SKM-1 (cell line): ENCODE results near the gene ITGB4.
A peak's percentile ranks its signal among the peaks of the same experiment; 100 is the strongest.
"Not testable (repeated sequence)": the region's sequence is repeated elsewhere in the genome, so short reads cannot be mapped to it uniquely, and the experiment has no call there.

Experiments
- DNase-seq: peaks from one replicate; lab custom pipeline; 2025; ENCODE audit not compliant: unreplicated experiment; lab: John Stamatoyannopoulos, UW

ITGB4 gene

DNA sequence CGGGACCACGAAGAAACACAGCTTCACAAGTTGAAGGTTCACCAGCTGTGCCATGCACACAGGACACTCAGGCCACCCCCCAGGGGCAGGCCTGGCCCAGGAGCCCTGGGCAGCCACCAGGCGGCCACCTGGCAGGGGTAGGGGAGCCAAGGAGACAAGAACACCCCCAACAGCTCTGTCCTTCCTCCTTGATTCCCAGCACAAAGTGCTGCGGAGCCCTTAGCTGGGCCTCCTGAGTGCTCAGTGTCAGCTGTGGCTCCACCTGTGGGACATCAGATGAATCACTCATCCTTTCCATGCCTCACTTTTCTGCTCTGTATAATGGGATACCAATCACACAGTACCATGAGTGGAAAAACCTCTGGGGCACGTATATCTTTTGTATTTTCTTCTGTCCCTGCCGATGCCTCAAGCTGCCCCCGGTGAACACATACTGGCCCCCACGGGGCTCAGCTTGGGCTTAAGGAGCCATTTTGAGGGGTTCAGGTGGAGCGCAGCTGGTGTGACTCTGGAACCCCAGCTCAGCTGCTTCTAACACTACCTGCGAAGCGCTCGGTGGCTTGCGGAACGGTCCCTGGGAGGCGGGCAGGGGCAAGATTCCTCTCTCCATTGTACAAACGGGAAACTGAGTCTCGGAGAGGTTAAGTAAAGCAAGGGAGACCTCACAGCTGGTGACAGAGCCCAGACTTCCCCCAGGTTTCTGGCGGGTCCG, 31.7 kb downstream of the ITGB4 start:
- DNase-seq: no peak

DNA sequence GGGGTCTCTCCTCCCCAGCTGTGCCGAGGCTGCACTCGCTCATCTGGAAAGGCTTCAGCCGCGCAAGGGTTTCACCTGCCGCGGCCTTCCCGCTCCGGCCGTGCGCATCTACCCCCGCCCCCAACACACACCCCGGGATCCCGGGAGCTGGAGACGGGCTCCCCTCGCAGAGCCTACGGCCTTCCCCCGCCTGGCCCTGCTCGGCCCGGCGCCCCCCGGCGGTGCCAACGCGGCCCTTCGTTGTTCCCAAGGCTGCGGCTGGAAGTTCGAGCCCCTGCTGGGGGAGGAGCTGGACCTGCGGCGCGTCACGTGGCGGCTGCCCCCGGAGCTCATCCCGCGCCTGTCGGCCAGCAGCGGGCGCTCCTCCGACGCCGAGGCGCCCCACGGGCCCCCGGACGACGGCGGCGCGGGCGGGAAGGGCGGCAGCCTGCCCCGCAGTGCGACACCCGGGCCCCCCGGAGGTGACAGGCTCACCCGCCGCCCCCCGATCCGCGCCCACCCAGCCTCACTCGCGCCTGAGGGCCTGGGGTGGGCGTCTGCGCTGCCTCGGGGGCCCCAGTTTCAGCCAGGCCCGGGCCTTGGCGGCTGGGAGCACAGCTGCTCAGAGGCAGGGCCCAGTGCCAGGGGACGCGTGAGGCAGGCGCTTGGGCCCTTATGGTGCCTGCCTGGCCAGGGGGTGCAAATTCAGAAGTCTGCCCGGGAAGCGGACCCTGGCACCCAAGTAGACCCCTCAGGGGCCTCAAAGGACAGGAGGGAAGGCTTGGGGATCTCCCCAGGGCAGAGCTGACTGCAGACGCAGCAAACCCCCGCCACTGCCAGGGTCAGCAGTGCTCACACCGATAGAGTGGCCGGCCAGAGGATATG, 32.5 kb downstream of the ITGB4 start:
- peak; percentile 40 for DNase-seq

DNA sequence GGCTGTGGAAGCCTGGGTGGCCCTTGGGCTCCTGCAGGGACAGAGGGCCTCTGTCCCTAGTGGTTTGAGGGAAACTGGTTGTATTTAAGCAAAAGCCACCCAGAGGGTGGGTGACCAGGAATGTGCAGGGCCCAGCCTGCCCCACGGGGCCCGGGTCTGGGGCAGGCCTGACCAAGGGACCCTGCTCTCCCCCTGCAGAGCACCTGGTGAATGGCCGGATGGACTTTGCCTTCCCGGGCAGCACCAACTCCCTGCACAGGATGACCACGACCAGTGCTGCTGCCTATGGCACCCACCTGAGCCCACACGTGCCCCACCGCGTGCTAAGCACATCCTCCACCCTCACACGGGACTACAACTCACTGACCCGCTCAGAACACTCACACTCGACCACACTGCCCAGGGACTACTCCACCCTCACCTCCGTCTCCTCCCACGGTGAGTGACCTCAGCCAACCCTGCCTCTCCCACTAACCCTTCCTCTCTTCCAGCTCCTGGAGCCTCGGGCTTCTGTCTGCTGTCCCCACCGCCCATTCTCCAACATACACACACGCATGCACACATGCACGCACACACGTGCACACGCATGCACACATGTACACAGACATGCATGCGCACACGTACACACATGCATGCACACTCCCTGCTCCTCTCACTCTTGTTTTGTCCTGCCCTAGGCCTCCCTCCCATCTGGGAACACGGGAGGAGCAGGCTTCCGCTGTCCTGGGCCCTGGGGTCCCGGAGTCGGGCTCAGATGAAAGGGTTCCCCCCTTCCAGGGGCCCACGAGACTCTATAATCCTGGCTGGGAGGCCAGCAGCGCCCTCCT, 33.3 kb downstream of the ITGB4 start:
- DNase-seq: no peak

DNA sequence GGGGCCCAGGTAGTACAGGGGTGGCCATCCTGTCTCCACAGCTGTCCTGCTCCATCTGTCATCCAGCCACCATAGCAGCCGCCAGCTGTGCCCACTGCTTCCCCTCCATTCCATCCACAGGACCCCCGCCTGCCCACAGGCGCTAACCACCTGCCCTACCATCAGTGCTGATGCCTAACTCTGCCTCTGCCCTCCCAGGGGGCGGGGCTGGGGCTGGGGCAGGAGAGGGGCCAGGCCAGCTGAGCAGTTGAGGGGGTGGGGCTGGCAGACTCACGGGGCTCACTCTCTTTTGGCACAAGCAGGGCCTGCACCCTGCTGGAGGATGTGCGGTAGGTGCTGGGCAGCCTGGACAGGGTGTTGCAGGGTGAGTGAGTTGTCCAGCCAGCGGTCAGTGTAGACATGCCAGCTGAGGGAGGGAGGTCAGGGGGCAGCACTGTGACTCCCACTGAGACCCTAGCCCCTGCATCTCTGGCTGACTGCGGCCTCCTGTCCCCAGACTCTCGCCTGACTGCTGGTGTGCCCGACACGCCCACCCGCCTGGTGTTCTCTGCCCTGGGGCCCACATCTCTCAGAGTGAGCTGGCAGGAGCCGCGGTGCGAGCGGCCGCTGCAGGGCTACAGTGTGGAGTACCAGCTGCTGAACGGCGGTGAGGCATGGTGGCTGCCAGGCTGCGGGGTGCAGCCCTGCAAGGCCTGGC, 34.1 kb downstream of the ITGB4 start:
- DNase-seq: no peak

DNA sequence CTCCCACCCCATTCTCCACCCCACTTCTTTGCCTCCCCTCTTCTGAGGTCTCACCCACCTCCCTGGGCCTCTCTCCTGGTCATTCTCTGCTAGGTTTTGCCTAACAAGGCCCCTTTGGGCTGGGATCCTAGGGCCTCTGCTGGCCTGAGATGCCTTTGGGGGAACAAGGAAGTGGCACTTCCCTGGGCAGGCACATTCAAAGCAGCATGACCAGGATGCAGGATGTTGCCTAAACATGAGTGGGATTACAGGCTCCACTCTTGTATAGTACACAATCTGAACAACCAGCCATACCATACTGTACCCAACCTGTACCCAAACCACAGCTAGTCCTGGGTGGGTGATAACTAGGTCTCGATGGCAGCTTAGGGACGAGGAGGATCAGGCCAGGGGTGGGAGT, 34.7 kb downstream of the ITGB4 start:
- no peak for DNase-seq

DNA sequence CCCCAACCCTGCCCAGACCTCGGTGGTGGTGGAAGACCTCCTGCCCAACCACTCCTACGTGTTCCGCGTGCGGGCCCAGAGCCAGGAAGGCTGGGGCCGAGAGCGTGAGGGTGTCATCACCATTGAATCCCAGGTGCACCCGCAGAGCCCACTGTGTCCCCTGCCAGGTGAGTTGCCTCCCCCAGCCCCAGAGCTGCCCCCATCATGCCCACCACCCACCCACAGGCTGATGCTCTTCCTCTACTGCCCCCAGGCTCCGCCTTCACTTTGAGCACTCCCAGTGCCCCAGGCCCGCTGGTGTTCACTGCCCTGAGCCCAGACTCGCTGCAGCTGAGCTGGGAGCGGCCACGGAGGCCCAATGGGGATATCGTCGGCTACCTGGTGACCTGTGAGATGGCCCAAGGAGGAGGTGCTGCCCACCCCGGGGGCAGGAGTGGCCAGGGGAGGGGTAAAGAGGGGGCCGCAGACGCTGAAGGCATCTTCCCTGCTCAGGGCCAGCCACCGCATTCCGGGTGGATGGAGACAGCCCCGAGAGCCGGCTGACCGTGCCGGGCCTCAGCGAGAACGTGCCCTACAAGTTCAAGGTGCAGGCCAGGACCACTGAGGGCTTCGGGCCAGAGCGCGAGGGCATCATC, 35.3 kb downstream of the ITGB4 start:
- DNase-seq: no peak

DNA sequence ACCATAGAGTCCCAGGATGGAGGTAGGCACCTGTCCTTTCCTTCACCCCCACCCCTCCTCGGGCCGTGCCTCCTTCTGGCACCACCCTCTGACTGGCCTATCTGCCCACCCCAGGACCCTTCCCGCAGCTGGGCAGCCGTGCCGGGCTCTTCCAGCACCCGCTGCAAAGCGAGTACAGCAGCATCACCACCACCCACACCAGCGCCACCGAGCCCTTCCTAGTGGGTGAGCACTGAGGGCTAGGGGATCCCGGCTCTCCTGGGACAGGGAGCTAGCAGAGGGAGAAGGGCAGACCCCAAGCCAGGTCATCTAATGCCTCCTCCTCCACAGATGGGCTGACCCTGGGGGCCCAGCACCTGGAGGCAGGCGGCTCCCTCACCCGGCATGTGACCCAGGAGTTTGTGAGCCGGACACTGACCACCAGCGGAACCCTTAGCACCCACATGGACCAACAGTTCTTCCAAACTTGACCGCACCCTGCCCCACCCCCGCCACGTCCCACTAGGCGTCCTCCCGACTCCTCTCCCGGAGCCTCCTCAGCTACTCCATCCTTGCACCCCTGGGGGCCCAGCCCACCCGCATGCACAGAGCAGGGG, 35.9 kb downstream of the ITGB4 start:
- no peak for DNase-seq

DNA sequence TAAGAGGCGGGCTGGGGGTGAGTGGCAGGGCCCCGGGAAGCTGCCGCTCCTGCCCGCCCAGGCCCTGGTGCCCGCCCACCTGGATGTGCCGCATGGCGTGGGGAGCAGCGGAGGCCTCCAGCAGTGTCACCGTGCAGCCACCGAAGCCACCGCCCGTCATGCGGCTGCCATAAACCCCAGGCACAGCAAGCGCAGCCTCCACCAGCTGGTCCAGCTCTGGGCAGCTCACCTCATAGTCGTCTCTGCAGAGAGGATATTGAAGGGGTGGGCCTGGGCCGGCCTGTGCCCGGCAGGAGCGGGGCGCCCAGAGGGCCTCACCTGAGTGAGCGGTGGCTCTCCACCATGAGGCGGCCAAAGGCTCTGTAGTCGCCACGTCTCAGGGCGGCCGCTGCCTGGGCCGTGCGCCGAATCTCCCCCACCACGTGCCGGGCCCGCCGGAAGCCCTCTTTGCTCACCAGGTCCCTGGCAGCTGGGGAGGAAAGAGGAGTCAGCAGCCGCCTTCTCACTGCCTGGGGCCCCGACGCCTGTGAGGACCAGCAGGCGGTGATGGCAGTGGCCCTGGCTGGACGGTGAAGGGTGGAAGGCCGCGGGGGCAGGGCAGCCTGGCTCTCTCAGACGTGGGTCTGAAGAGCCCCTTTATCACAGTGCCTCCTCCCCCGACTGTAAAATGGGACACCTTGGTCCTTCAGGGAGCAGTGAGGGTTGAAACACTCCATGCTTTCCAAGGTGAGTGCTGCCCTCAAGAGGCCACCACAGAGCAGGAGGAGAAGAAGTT, 37.1 kb downstream of the ITGB4 start:
- no peak for DNase-seq

DNA sequence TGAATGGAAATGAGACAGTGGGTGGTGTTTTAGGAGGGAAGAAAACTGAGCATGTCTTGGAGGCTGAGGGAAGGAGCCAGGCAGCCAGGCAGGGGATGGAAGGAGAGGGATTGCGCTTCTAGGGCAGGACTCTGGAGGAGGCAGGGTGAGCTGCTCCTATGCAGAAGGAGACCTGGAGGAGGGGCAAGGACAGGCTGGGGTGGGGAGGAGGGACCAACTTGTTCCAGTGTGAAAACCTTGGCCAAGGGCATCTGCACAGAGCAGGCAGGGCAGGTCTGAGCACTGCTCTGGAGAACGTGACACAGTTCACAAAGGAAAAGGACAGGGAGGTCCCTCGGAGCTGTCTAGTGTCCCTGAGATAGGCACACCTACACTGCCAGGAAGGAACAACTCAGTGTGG, 38.2 kb downstream of the ITGB4 start:
- DNase-seq: no peak

DNA sequence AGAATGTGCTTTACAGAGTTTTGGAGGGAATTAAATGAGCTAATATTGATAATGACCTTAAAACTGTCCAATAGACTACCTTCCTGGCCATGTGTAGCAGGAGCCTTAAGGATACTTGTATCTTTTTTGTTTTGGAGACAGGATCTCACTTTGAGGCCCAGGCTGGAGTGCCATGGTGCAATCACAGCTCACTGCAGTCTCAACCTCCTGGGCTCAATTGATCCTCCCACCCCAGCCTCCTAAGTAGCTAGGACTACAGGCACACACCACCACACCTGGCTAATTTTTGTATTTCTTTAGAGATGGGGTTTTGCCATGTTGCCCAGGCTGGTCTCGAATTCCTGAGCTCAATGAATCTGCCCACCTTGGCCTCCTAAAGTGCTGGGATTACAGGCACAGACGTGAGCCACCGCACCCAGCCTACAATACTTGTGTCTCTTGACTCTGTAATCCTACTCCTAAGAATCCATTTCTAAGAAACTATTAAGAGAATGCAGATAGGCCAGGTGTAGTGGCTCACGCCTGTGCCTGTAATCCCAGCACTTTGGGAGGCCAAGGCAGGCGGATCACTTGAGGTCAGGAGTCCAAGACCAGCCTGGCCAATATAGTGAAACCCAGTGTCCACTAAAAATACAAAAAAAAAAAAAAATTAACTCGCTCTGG, 38.9 kb downstream of the ITGB4 start:
- not testable (repeated sequence) for DNase-seq

DNA sequence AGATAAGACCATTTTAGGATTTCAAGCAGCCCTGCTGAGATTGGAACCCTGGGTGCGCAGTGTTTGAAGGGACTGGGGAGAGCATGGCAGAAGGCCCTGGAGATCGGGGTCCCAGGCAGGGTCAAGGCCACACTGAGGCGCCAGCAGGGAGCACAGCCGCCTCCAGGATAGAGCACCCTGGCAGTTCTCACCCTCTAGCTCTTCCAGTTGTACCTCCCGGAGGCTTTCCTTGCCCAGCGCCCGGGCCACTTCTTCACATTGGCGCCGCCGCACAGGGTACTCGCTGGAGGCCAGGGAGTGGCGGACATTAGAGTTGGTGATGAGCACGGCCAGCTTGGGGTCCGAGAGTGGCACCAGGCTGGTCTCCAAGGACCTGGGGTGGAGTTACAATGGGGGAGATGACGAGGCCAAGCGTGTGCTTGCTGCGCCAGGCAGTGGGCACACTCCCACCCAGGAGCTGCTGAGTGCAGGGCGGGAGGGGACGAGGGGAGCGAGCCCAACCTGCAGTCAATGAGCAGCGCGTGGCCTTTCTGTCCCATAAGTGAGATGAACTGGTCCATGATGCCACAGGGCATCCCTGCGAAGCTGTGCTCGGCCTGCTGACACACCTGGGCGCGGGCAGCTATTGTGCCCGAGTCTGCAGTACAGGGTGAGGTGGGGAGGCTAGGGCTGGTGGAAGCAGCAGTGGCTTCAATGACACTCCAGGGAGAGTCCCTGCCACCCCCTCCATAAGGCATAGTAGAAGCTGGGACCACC, 41.4 kb downstream of the ITGB4 start:
- DNase-seq: no peak

DNA sequence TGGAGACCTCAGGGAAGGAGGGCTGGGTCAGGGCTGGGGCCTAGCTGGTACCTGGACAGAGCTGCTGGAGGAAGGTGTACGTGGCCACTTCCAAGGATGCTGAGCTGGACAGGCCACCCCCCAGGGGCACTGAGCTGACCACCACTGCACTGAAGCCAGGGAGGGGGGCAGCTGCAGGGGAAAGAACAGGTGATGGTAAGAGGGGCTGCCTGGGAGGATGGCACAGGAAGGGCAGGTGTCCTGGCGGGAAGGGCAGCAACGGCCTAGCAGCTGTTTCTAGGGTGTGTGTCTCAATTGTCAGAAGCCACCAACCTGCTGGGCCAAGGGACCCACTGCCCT, 42.0 kb downstream of the ITGB4 start:
- DNase-seq: no peak

DNA sequence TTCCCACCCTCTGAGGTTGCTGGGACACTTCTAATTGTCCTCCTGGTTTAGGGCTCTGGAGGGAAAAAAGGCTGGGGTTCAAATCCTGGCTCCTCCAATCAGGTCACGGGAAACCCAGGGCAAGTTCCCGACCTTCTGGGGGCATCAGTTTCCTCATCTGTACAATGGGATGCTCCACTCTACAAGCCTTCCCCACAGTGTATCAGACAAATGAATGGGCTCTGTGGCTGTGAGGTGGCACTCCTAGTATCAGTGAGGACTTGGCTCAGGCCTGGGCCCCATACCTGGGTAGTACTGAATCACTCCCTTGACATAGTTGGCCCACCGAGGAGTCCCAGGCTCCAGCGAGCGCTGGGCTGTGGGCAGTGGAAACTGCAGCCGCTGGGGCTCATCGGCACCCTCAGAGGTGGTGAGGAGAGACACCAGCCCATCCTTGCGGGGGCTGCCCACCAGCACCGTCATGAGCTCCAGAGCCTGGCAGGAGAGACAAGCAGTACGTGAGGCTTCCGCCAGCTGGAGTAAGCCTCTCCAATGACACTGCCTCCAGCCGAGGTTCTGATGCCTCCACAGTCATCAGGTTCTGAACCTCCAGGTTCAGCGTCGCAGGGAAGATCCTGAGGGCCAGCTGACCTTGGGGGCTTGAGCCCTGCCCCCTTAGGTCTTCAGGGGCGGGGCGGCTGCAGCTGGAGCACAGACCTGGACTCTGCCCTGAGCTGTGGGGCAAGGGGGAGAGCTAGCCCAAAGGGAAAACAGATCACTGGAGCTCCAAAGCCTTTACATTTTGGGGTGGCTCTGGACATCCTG, 42.6 kb downstream of the ITGB4 start:
- DNase-seq: no peak

DNA sequence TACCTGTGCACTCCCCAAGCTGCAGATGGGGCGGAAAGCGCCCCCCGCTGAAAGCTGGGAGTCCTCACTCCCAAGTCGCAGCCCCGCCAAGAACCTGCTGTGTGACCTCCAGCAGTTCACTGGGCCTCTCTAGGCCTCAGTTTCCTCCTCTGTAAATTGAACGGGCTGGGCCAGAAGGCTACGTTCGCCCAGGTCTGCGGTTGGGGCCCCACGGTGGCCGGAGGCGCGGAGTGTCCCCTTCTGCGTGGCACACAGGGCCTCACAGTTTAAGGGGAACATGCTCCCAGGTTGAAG, 43.1 kb downstream of the ITGB4 start:
- no peak for DNase-seq

DNA sequence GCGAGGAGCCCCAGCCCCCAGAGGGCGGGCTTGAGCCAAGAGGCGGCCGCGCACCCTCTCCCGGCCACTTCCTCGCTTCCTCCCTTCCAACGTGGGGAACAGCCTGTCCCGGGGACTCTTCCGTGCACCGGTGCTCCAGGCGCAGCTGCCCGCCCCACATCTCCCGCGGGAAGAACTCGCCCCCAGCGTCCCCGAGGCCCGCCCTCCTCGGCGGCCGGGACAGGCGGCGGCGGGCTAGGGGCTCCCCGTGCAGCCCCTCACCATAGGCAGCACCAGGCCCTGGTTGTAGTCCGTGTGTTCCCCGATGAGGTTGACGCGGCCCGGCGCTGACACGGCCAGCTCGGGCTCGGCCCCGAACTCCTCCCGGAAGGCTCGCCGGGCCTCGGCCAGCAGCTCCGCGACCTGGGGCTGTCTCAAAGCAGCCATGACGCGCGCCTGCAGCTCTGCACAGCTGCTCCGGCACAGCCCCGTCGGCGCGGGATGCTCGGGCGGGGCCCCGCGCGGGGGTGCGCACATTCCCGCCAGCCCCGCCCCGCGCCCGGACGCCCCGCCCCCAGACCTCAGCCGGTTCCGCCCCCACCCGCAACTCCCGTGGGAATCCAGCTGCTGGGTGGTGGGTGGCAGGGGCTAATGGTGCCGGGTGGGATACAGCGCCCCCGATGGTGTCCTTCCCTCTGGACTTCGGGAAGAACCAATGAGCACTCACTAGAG, 43.6 kb downstream of the ITGB4 start, which contains the start of gene GALK1:
GALK1 (minus strand) TSS at position 482 of the 711 bp plus-strand sequence; CDS start at position 426, 56 bp downstream.
- DNase-seq: peak; percentile 46

DNA sequence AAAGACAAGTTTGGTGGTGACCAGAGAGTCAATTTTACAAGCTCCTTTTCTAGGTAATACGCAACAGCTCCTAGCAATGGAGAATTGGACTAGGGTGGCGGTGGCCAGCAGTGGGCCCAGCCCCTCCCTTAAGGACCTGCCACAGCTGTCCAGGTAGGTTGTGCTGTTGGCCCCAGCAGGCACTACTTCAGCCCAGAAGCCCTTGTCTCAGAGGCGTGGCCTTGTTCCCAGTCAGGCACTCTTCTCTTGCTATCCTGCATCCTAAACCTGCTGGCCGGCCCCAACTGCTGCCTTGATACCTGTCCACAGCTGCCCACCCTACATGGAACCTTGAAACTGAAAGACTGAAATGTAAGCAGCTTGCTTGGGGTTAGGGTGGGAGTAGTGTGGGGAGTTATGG, 44.7 kb downstream of the ITGB4 start:
- DNase-seq: no peak

DNA sequence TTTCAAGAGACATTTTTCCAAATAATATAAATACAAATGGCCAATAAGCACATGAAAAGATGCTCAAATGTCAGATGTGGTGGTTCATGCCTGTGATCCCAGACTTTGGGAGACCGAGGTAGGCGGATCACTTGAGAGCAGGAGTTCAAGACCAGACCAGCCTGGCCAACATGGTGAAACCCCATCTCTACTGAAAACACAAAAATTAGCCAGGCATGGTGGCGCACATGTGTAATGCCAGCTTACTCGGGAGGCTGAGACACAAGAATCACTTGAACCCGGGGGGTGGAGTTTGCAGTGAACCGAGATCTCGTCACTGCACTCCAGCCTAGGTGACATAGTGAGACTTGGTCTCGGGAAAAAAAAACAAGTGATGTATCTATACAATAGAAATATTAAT, 46.6 kb downstream of the ITGB4 start:
- no peak for DNase-seq
